Ovary (tissue), 3 donors: Measurements from ENCODE around the gene JADE2.

Experiments
- CTCF ChIP-seq, 3 donors: fragments of 450-650 bp in 2 of 3; fragments of 200-600 bp in 1 of 3; IDR thresholded peaks; one replicate each; pipeline versions ENCODE4 v1.5.1 to v1.8.0; 2016 to 2022; ENCODE audit warnings: antibody characterized with exemption in 3 of 3, mild to moderate bottlenecking in 1 of 3
- EP300 ChIP-seq: sonication (generic); formaldehyde crosslinking; IDR thresholded peaks from one replicate; pipeline ENCODE4 v1.6.1; 2017; ENCODE audit warnings: antibody characterized with exemption
- POLR2A ChIP-seq: fragments of 450-650 bp; IDR thresholded peaks from one replicate; pipeline ENCODE4 v1.6.1; 2017; ENCODE audit warnings: antibody characterized with exemption, mild to moderate bottlenecking, moderate library complexity
- donor health status: DM: no; HTN: no; CAD: no.

DNA sequence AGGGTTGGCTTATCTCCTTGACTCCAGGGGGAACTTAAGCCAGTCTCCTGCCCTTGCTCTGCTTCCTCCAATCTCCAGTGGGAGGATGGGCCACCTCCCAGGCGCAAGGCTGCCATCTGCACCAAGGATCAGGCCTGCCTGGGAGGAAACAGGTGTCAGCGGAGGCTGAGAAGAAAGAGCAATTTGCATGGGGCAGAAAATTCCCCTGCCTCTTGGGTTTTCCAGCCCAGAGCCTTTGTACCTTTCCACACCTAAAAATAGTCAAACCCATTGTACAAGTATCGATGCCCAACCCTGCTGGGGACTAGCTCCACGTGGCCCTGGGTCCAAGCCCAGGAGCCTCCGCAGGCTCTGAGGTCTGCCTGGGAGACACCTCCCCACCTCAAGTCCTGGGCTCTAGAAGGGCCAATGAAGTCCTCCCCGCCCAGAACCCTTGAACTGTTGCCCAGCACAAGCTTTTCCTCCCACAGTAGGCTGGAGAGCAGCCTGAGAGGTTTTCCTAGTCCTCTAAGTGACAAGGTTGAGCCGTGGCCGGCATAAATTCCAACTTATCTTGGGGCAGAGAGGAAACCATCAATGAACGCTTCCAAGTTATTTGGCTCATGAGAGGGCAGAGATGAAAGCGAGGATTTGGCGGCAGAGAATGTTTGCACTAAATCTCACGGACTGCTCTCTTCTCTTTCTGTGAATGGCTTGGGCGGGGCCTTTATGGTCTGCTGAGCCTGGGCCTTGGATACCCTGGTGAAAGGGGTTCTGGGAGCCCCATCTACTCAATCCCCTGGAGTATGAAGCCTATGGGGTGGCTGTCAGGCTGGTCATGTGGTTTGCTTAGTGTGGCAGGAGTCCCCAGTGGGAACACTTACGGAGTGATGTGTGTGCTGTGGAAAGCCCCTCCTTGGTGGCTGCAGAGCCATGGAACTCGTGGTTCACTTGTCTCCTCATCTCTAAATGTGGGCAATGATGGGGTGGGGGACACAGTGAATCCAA is 15.6 kb downstream of the JADE2 start:
- TF ChIP-seq POLR2A (no peak), CTCF (IDR thresholded peaks at IDR 0.05) (no peak), EP300 (no peak)
